Stimulated activated CD4-positive, alpha-beta T cell treated with anti-CD3 and anti-CD28 coated beads, Interleukin-2, amount 100 ng/mL, for 48 hours (primary cell): ENCODE data around the gene TRIM36.

Source experiments
- DNase-seq, 2 donors: peaks; one replicate each; pipeline ENCODE4 v3.0.0-alpha.2; 2020

Gene TRIM36

GRCh38 chr5:115166744-115167393 lies 2.8 kb downstream of the TRIM36 start:
- DNase-seq: no peak

GRCh38 chr5:115165790-115166189 lies 3.9 kb downstream of the TRIM36 start:
- no peak for DNase-seq

GRCh38 chr5:115160975-115161475 lies 8.7 kb downstream of the TRIM36 start:
- DNase-seq: no peak

GRCh38 chr5:115151208-115151805 lies 18.4 kb downstream of the TRIM36 start:
- no peak for DNase-seq

- no peak for DNase-seq
Measured at GRCh38 chr5:115150512-115150911, 19.2 kb downstream of the TRIM36 start.

GRCh38 chr5:115147052-115147451 lies 22.7 kb downstream of the TRIM36 start:
- no peak for DNase-seq

GRCh38 chr5:115136294-115136693 lies 33.4 kb downstream of the TRIM36 start:
- DNase-seq: no peak

GRCh38 chr5:115132465-115132864 lies 37.2 kb downstream of the TRIM36 start:
- no peak for DNase-seq

- DNase-seq: no peak
Measured at GRCh38 chr5:115126303-115126702, 43.4 kb downstream of the TRIM36 start.

- DNase-seq: no peak
Measured at GRCh38 chr5:115124741-115125140, 45.0 kb downstream of the TRIM36 start.

GRCh38 chr5:115116001-115116400 lies 53.7 kb downstream of the TRIM36 start:
- no peak for DNase-seq

GRCh38 chr5:115109840-115110239 lies 59.9 kb downstream of the TRIM36 start:
- DNase-seq: no peak

GRCh38 chr5:115109356-115109755 lies 60.4 kb downstream of the TRIM36 start:
- DNase-seq: no peak

- no peak for DNase-seq
Measured at GRCh38 chr5:115100319-115100955, 69.3 kb downstream of the TRIM36 start.

- DNase-seq: peak; percentile 4 to 11
Measured at GRCh38 chr5:115098041-115098702, 71.5 kb downstream of the TRIM36 start.

- DNase-seq: no peak
Measured at GRCh38 chr5:115097236-115097635, 72.5 kb downstream of the TRIM36 start.

GRCh38 chr5:115096034-115096769 lies 73.5 kb downstream of the TRIM36 start:
- DNase-seq: no peak

- no peak for DNase-seq
Measured at GRCh38 chr5:115087951-115088350, 81.8 kb downstream of the TRIM36 start.

- no peak for DNase-seq
Measured at GRCh38 chr5:115086473-115086872, 83.2 kb downstream of the TRIM36 start.

GRCh38 chr5:115084246-115084793 lies 85.4 kb downstream of the TRIM36 start:
- no peak for DNase-seq

- DNase-seq: no peak
Measured at GRCh38 chr5:115079924-115080623, 89.6 kb downstream of the TRIM36 start.
